ENCODE measurements around the gene MRPL49. TPM values are rescaled to one million over a fixed set of nuclear protein-coding genes. Genes with fewer than 3 reads are reported as not detected.

Gene MRPL49
- total and polyA plus RNA-seq, 9 donors, result 47.1 to 106 (median 53.4) TPM

DNA sequence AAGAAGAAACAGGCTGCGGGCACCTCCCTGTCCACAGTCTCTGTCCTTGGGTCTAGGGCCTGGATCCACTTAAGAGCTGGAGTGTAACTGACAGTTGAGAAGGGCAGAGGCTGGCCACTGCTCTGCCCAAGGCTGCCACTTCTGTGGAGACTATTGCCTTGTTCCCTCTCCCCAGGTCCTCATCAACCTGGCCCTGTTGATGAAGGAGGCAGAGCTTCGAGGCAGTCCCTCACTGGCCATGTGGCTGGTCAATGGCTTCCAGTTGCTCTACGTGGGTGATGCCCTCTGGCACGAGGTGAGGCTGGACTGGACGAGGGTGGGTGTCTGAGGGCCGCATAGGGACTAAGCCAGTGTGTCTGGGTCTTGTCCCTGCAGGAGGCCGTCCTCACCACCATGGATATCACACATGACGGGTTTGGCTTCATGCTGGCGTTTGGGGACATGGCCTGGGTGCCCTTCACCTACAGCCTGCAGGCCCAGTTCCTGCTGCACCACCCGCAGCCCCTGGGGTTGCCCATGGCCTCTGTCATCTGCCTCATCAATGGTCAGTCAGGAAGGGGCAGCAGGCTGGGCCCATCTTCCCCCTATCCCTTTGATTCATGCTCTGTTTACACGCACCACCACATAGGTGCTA is 7.5 kb upstream of the MRPL49 start:
- no peaks in the 10 kb centered on the region for H3K36me3 ChIP-seq
- no peak overlapping the region for H3K27ac ChIP-seq
- H3K27me3 ChIP-seq, result no peaks in the 10 kb centered on the region
- WGBS, 3 donors, result 72 to 80% (median 79%) methylated on average over 10 to 11 of the region's 11 CpGs
- H3K9me3 ChIP-seq, result no peaks in the 10 kb centered on the region
- intact Hi-C loops (cut with DNase I), result loop anchor here in 3 of 4 donors (5.0 to 10.0 kb wide), 7 partner anchors 32 to 270 kb away; partner anchors contain the start of genes ARL2 (in 3 of the 3), ATG2A (in 1 of the 3), CAPN1 (in 1 of the 3) and CDC42BPG (in 1 of the 3)
- H3K4me3 ChIP-seq, result no peak overlapping the region
- TF ChIP-seq POLR2A (IDR thresholded peaks at IDR 0.05) (no peak), EP300 (IDR thresholded peaks at IDR 0.05) (no peak)
- TF ChIP-seq, protein P1, sequence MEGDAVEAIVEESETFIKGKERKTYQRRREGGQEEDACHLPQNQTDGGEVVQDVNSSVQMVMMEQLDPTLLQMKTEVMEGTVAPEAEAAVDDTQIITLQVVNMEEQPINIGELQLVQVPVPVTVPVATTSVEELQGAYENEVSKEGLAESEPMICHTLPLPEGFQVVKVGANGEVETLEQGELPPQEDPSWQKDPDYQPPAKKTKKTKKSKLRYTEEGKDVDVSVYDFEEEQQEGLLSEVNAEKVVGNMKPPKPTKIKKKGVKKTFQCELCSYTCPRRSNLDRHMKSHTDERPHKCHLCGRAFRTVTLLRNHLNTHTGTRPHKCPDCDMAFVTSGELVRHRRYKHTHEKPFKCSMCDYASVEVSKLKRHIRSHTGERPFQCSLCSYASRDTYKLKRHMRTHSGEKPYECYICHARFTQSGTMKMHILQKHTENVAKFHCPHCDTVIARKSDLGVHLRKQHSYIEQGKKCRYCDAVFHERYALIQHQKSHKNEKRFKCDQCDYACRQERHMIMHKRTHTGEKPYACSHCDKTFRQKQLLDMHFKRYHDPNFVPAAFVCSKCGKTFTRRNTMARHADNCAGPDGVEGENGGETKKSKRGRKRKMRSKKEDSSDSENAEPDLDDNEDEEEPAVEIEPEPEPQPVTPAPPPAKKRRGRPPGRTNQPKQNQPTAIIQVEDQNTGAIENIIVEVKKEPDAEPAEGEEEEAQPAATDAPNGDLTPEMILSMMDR (IDR thresholded peaks at IDR 0.05), result no peak
- peak in 2 of 5 donors; percentile 16 to 44 for DNase-seq
- H3K4me1 ChIP-seq (ENCODE audit: insufficient read depth), result peaks cover 16% of the 10 kb centered on the region

- intact Hi-C loops (cut with DNase I), result loop anchor here in 3 of 4 donors (5.0 to 10.0 kb wide), 7 partner anchors 33 to 271 kb away; partner anchors contain the start of genes ARL2 (in 2 of the 3), ATG2A (in 1 of the 3), CAPN1 (in 1 of the 3) and CDC42BPG (in 1 of the 3)
- H3K4me1 ChIP-seq (ENCODE audit: insufficient read depth), result peaks cover 14% of the 10 kb centered on the region
Observed at GRCh38 chr11:65115361-65116082, 6.6 kb upstream of the MRPL49 start.

GRCh38 chr11:65116370-65117205 is 5.5 kb upstream of the MRPL49 start:
- TF ChIP-seq, protein P1 (IDR thresholded peaks at IDR 0.05), result no peak
- TF ChIP-seq POLR2A (IDR thresholded peaks at IDR 0.05) (no peak), EP300 (IDR thresholded peaks at IDR 0.05) (no peak)
- intact Hi-C loops (cut with DNase I), result loop anchor here in 3 of 4 donors (5.0 to 10.0 kb wide), 7 partner anchors 34 to 272 kb away; partner anchors contain the start of genes ARL2 (in 2 of the 3), ATG2A (in 1 of the 3), CAPN1 (in 1 of the 3) and CDC42BPG (in 1 of the 3)
- H3K4me1 ChIP-seq (ENCODE audit: insufficient read depth), result peaks cover 9% of the 10 kb centered on the region
- H3K27me3 ChIP-seq, result no peaks in the 10 kb centered on the region
- peak overlapping the region; percentile 70 for H3K4me3 ChIP-seq
- no peaks in the 10 kb centered on the region for H3K36me3 ChIP-seq
- peak overlapping the region; percentile 27 to 70 for H3K27ac ChIP-seq
- WGBS, 3 donors, result 16 to 18% (median 18%) methylated on average over 56 to 68 of the region's 68 CpGs
- peak in 3 of 5 donors; percentile 41 to 63 (median 61) for DNase-seq
- H3K9me3 ChIP-seq, result no peaks in the 10 kb centered on the region

More at GRCh38 chr11:65115361-65116082, 6.6 kb upstream of the MRPL49 start:
- H3K9me3 ChIP-seq, result no peaks in the 10 kb centered on the region
- no peak overlapping the region for H3K4me3 ChIP-seq
- no peaks in the 10 kb centered on the region for H3K27me3 ChIP-seq
- TF ChIP-seq, protein P1 (IDR thresholded peaks at IDR 0.05), result no peak
- no peak for TF ChIP-seq POLR2A (IDR thresholded peaks at IDR 0.05)
- no peak for TF ChIP-seq EP300 (IDR thresholded peaks at IDR 0.05)
- H3K36me3 ChIP-seq, result no peaks in the 10 kb centered on the region
- peak in 3 of 5 donors; percentile 35 to 50 (median 41) for DNase-seq
- 86 to 90% (median 88%) methylated on average over 21 of the region's 21 CpGs for WGBS, 3 donors
- H3K27ac ChIP-seq, result no peak overlapping the region

Measured in ovary (tissue), 9 donors.